Aorta (tissue), 5 donors: ENCODE results near the gene DIAPH3. TPM values are rescaled to one million over a fixed set of nuclear protein-coding genes. Genes with fewer than 3 reads are reported as not detected.

ENCODE experiments used
- ATAC-seq: fragments of 200-7000 bp; cut with Tn5 transposase; one replicate; pipeline ENCODE4 v1.9.1; 2022; ENCODE audit warnings: moderate library complexity; ENCODE audit not compliant: low FRiP score
- DNase-seq, 2 donors: peaks; one replicate each; pipeline ENCODE4 v3.0.0-alpha.2; 2020
- H3K27ac ChIP-seq, 2 donors: one replicate each; pipeline ENCODE4 v1.5.1; 2013; ENCODE audit warnings: low read length in 2 of 2, mild to moderate bottlenecking in 2 of 2, moderate library complexity in 2 of 2, control low read depth in 1 of 2, inconsistent platforms in 1 of 2, low read depth in 1 of 2
- H3K27me3 ChIP-seq, 2 donors: one replicate each; pipeline ENCODE4 v1.6.1; 2013; ENCODE audit warnings: control low read depth in 1 of 2, low read length in 1 of 2, mild to moderate bottlenecking in 1 of 2, moderate library complexity in 1 of 2; ENCODE audit not compliant: insufficient read depth in 2 of 2, control insufficient read depth in 1 of 2
- H3K36me3 ChIP-seq, 2 donors: one replicate each; pipeline ENCODE4 v1.6.1; 2013; ENCODE audit warnings: control low read depth in 1 of 2, low read length in 1 of 2, mild to moderate bottlenecking in 1 of 2; ENCODE audit not compliant: insufficient read depth in 2 of 2, control insufficient read depth in 1 of 2
- H3K4me1 ChIP-seq, 2 donors: one replicate each; pipeline ENCODE4 v1.6.1; 2013; ENCODE audit warnings: low read length in 2 of 2, control low read depth in 1 of 2, mild to moderate bottlenecking in 1 of 2, moderate library complexity in 1 of 2; ENCODE audit not compliant: insufficient read depth in 2 of 2, control insufficient read depth in 1 of 2
- H3K4me3 ChIP-seq, 2 donors: one replicate each; pipeline ENCODE4 v1.5.1; 2013; ENCODE audit warnings: low read length in 2 of 2, control low read depth in 1 of 2, mild to moderate bottlenecking in 1 of 2
- H3K9me3 ChIP-seq: one replicate; pipeline ENCODE4 v1.6.1; 2013; ENCODE audit warnings: mild to moderate bottlenecking, low read length; ENCODE audit not compliant: control insufficient read depth
- WGBS, 2 donors: extraction: QIAGEN DNeasy Blood & Tissue Kit; methylation state at CpG; one replicate each; pipeline ENCODE4 v1.1.7; 2013; 5-methylcytosine and 5-hydroxymethylcytosine counted together
- intact Hi-C, 2 donors: fragments of 100-400 bp; cut with DNase I; formaldehyde crosslinking; loops; one replicate each; pipeline versions ENCODE4 v1.14.2 to v1.15.0; 2022
- polyA plus RNA-seq, 2 donors: library from polyadenylated mRNA; stranded (reverse); fragments of 200-250 nt; gene quantifications; one replicate each; pipeline ENCODE4 v1.2.3, GENCODE V29; 2013
- total RNA-seq, 2 donors: library from RNA; stranded (reverse); fragmentation: NEBNext Ultra II Directional; extraction: Animal tissue kit (Norgen Biotek cat#: 25700); gene quantifications; one replicate each; pipeline ENCODE4 v1.2.1, GENCODE V29; 2021
- donor health status: healthy with polysubstance abuse.
- donor health status: Bipolar disorder and iron deficiency.
- donor health status: DM: no; HTN: no; CAD: no.
- donor health status: DM: no; HTN: no; CAD: no.
- donor health status: DM: yes; HTN: yes; CAD: no.

The DIAPH3 gene
- total and polyA plus RNA-seq, 4 donors, result 0.13 to 7.5 (median 3.0) TPM

GRCh38 chr13:60182907-60183306 is 19.2 kb upstream of the DIAPH3 start:
- no peaks in the 10 kb centered on the region for H3K27me3 ChIP-seq
- H3K4me3 ChIP-seq, result no peak overlapping the region
- intact Hi-C loops, result no loop called here
- H3K4me1 ChIP-seq, result no peaks in the 10 kb centered on the region
- H3K27ac ChIP-seq, result no peak overlapping the region
- ATAC-seq (no peak), DNase-seq (no peak)
- 97 to 100% methylated on average over 1 of the region's 1 CpG for whole genome bisulfite sequencing, 2 donors
- H3K36me3 ChIP-seq, result no peaks in the 10 kb centered on the region
- no peaks in the 10 kb centered on the region for H3K9me3 ChIP-seq

DNA sequence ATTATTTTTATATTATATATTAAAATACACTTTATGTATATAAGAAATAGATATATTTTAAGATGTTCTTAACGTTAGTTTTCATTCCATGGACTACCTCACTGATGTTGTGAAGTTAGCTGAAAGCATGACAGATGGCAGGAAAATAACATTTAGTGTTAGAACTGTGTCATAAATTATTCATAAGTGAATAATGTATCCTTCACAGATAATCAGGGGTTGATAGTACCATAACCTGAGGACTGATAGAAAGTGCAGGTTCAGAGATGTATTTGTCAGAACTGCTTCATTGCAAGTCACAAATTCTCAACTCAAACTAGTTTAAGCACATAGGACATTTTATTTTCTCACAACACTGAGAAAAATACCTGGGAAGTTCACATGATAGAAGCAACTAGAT is 14.6 kb upstream of the DIAPH3 start:
- H3K36me3 ChIP-seq, result no peaks in the 10 kb centered on the region
- no peaks in the 10 kb centered on the region for H3K9me3 ChIP-seq
- intact Hi-C loops, result no loop called here
- no peak overlapping the region for H3K4me3 ChIP-seq
- DNase-seq (no peak), ATAC-seq (no peak)
- no peaks in the 10 kb centered on the region for H3K4me1 ChIP-seq
- WGBS, 2 donors, result 89 to 92% methylated on average over 1 of the region's 1 CpG
- H3K27ac ChIP-seq, result no peak overlapping the region
- H3K27me3 ChIP-seq, result no peaks in the 10 kb centered on the region

- intact Hi-C loops, result no loop called here
- 88 to 89% methylated on average over 5 of the region's 5 CpGs for WGBS, 2 donors
- Histone ChIP-seq H3K4me1 (no peaks in the 10 kb centered on the region), H3K9me3 (no peaks in the 10 kb centered on the region), H3K27me3 (no peaks in the 10 kb centered on the region), H3K36me3 (no peaks in the 10 kb centered on the region), H3K4me3 (no peak overlapping the region), H3K27ac (no peak overlapping the region)
- no peak for ATAC-seq
- no peak for DNase-seq
Measured at GRCh38 chr13:60175571-60175970, 11.8 kb upstream of the DIAPH3 start.

- no peaks in the 10 kb centered on the region for H3K36me3 ChIP-seq
- H3K27me3 ChIP-seq, result no peaks in the 10 kb centered on the region
- DNase-seq (no peak), ATAC-seq (no peak)
- no peaks in the 10 kb centered on the region for H3K4me1 ChIP-seq
- no peak overlapping the region for H3K4me3 ChIP-seq
- intact Hi-C loops, result no loop called here
- H3K9me3 ChIP-seq, result no peaks in the 10 kb centered on the region
- no peak overlapping the region for H3K27ac ChIP-seq
- 85% methylated on average over 5 of the region's 5 CpGs for WGBS, 2 donors
Measured at GRCh38 chr13:60174113-60174512, 10.4 kb upstream of the DIAPH3 start.

GRCh38 chr13:60172111-60172510 is 8.4 kb upstream of the DIAPH3 start:
- no peak overlapping the region for H3K4me3 ChIP-seq
- no peaks in the 10 kb centered on the region for H3K9me3 ChIP-seq
- H3K4me1 ChIP-seq, result no peaks in the 10 kb centered on the region
- intact Hi-C loops, result no loop called here
- no peak overlapping the region for H3K27ac ChIP-seq
- DNase-seq, result no peak
- no peak for ATAC-seq
- WGBS, 2 donors, result 89 to 93% methylated on average over 2 of the region's 2 CpGs
- H3K36me3 ChIP-seq, result no peaks in the 10 kb centered on the region
- H3K27me3 ChIP-seq, result no peaks in the 10 kb centered on the region

GRCh38 chr13:60170414-60170813 is 6.7 kb upstream of the DIAPH3 start:
- 95 to 96% methylated on average over 3 of the region's 3 CpGs for WGBS, 2 donors
- H3K9me3 ChIP-seq, result no peaks in the 10 kb centered on the region
- ATAC-seq (no peak), DNase-seq (no peak)
- no peaks in the 10 kb centered on the region for H3K27me3 ChIP-seq
- no peak overlapping the region for H3K4me3 ChIP-seq
- intact Hi-C loops, result no loop called here
- peaks cover 0 to under 1% of the 10 kb centered on the region in 2 donors for H3K4me1 ChIP-seq
- no peak overlapping the region for H3K27ac ChIP-seq
- no peaks in the 10 kb centered on the region for H3K36me3 ChIP-seq

GRCh38 chr13:60169239-60170031 is 5.7 kb upstream of the DIAPH3 start:
- Histone ChIP-seq H3K36me3 (no peaks in the 10 kb centered on the region), H3K27me3 (no peaks in the 10 kb centered on the region), H3K9me3 (no peaks in the 10 kb centered on the region), H3K27ac (no peak overlapping the region), H3K4me3 (no peak overlapping the region), H3K4me1 (peaks cover 4% of the 10 kb centered on the region in 2 donors)
- intact Hi-C loops, result no loop called here
- ATAC-seq, result no peak
- WGBS, 2 donors, result 76 to 86% methylated on average over 3 of the region's 3 CpGs
- no peak for DNase-seq

DNA sequence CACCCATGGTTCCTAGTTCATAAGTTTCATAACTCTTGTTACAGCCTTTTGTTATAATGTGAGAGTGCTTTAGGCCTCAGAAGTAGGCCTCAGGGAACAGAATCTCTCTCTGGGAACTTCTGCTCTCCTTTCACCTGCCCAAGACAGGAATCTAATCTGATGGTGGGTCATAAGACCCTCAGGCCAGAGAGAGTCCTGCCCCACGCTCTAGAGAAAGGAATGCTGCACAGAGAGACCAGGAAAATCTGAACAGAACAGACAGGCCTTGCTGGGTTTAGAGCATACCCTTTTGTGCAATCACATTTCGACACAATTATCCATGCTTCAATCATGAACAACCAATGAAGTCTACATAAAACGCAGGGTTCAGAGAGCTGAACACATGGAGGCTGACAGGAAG is 3.4 kb upstream of the DIAPH3 start:
- intact Hi-C loops, result no loop called here
- ATAC-seq, result no peak
- H3K36me3 ChIP-seq, result no peaks in the 10 kb centered on the region

DNA sequence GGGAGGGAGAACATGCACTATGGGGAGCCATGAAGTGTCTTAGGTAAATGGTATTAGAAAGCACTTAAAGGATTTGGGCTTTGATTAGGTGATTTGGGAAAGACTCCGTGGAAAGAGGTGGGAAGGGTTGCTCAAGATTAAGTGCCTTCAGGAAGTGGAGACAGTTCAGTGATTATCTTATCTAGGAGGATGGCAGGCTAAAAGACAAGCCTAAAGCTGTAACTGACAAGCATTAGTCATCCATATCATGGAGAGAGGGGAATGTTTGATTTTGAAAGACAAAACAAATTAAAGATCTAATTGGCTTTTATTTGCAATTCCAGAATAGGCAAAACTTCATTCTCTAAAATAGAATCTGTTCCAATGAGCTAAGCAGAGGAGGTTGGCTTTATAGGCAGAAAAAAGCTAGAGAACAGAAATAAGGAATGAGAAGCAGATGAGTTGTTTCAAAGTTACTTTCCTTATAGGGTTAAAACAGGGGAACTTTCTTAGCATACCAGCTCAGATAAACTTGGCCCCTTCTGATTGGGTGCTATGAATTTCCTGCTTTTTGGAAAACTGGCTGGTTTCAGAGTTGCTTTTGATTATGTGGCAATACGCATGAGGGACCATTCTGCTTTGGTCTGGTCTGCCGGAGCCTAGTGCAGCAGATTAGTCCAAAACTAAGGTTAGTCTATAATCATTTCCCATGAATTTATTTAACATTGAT is 1.8 kb upstream of the DIAPH3 start:
- Histone ChIP-seq H3K4me1 (peaks cover 4% of the 10 kb centered on the region in 2 donors), H3K27ac (peak overlapping the region in 1 of 2 donors; percentile 3), H3K27me3 (no peaks in the 10 kb centered on the region), H3K36me3 (no peaks in the 10 kb centered on the region), H3K4me3 (peak overlapping the region; percentile 4 to 20), H3K9me3 (no peaks in the 10 kb centered on the region)
- intact Hi-C loops, result no loop called here
- ATAC-seq (no peak), DNase-seq (no peak)
- 16 to 19% methylated on average over 3 of the region's 3 CpGs for WGBS, 2 donors

More for the DNA sequence above, 3.4 kb upstream of the DIAPH3 start:
- no peaks in the 10 kb centered on the region for H3K27me3 ChIP-seq
- H3K27ac ChIP-seq, result no peak overlapping the region
- H3K4me1 ChIP-seq, result peaks cover 4% of the 10 kb centered on the region in 2 donors
- H3K4me3 ChIP-seq, result no peak overlapping the region
- no peak for DNase-seq
- H3K9me3 ChIP-seq, result no peaks in the 10 kb centered on the region
- WGBS, 2 donors, result 82 to 97% methylated on average over 3 of the region's 3 CpGs
